Smooth muscle cell of bladder (primary cell): Measurements from ENCODE around the gene NFS1. TPM values are rescaled to one million over a fixed set of nuclear protein-coding genes. Genes with fewer than 3 reads are reported as not detected.

Experiments
- total RNA-seq: library from RNA; depleted of rRNA; stranded (reverse); fragments of >200 nt; gene quantifications from 2 replicates; pipeline ENCODE4 v1.2.3, GENCODE V29; 2014

The NFS1 gene
- total RNA-seq: 19.1 and 25.7 TPM in 2 replicates

GRCh38 chr20:35699127-35699956, at the start of gene NFS1, which contains the start of gene ROMO1:
Gene NFS1, minus strand, starts transcription at chr20:35699352. Its CDS starts 64 bp downstream, at chr20:35699288.
Gene ROMO1, plus strand, starts transcription at chr20:35699405. Its CDS starts 228 bp downstream, at chr20:35699633.

GRCh38 chr20:35741892-35742740, 43.0 kb upstream of the NFS1 start, which contains the start of gene RBM39:
Gene RBM39, minus strand, starts transcription at chr20:35742260. Its CDS starts 1,386 bp downstream, at chr20:35740874.

GRCh38 chr20:35664466-35665206, 34.5 kb downstream of the NFS1 start, which contains the start of the genes CPNE1 and RBM12:
Gene CPNE1, minus strand, starts transcription at chr20:35664900. Its CDS starts 31,977 bp downstream, at chr20:35632923.
Gene RBM12, minus strand, starts transcription at chr20:35664900. Its CDS starts 9,578 bp downstream, at chr20:35655322.

Other genes with a start within 250 kb of the NFS1 start
- gene CEP250, start 243.8 kb downstream of the NFS1 start, total RNA-seq: 11.9 and 29.0 TPM in 2 replicates
- not detected in 2 replicates for gene C20orf173, start 169.7 kb downstream of the NFS1 start, total RNA-seq
- 444 and 536 TPM in 2 replicates for gene ERGIC3, start 157.3 kb downstream of the NFS1 start, total RNA-seq
- 11.9 and 22.0 TPM in 2 replicates for gene SPAG4, start 83.5 kb downstream of the NFS1 start, total RNA-seq
- gene CPNE1, start 34.5 kb downstream of the NFS1 start, total RNA-seq: 147 and 199 TPM in 2 replicates
- gene RBM12, start 34.5 kb downstream of the NFS1 start, total RNA-seq: 25.5 and 38.6 TPM in 2 replicates
- gene ROMO1, start 53 bp upstream of the NFS1 start, total RNA-seq: 352 and 507 TPM in 2 replicates
- 319 and 352 TPM in 2 replicates for gene RBM39, start 42.9 kb upstream of the NFS1 start, total RNA-seq
- gene PHF20, start 72.7 kb upstream of the NFS1 start, total RNA-seq: 18.8 and 21.4 TPM in 2 replicates